Mesenchymal stem cell (in vitro differentiated cells and primary cell): ENCODE measurements around the gene CHMP4A.

ENCODE experiments used
- DNase-seq: peaks from one replicate; pipeline ENCODE4 v3.0.0-alpha.2; 2013
- H2AFZ ChIP-seq: one replicate; pipeline ENCODE4 v1.6.1; 2013; ENCODE audit warnings: low read depth, mild to moderate bottlenecking, control low read depth, inconsistent platforms, low read length, moderate library complexity
- H2AK5ac ChIP-seq: 2 replicates; pipeline ENCODE4 v1.6.1; 2013; ENCODE audit warnings: low read length, moderate library complexity, mild to moderate bottlenecking, inconsistent platforms; ENCODE audit not compliant: severe bottlenecking
- H2BK120ac ChIP-seq: one replicate; pipeline ENCODE4 v1.6.1; 2013; ENCODE audit warnings: low read depth, mild to moderate bottlenecking, inconsistent platforms, low read length, moderate library complexity
- H2BK12ac ChIP-seq, 2 experiments: one replicate each; pipeline ENCODE4 v1.6.1; 2013; ENCODE audit warnings: inconsistent platforms in 2 of 2, low read length in 2 of 2, mild to moderate bottlenecking in 2 of 2, moderate library complexity in 2 of 2, control low read depth in 1 of 2
- H2BK15ac ChIP-seq: one replicate; pipeline ENCODE4 v1.6.1; 2013; ENCODE audit warnings: mild to moderate bottlenecking, low read depth, inconsistent platforms; ENCODE audit not compliant: poor library complexity, severe bottlenecking
- H2BK5ac ChIP-seq: 2 replicates; pipeline ENCODE4 v1.6.1; 2013; ENCODE audit warnings: low read depth, mild to moderate bottlenecking, low read length, control low read depth, inconsistent platforms; ENCODE audit not compliant: poor library complexity, severe bottlenecking
- H3K14ac ChIP-seq, 2 experiments: one replicate each; pipeline ENCODE4 v1.6.1; 2013; ENCODE audit warnings: inconsistent platforms in 2 of 2, low read length in 2 of 2, control low read depth in 1 of 2, mild to moderate bottlenecking in 1 of 2, moderate library complexity in 1 of 2
- H3K18ac ChIP-seq, 2 experiments: one replicate each; pipeline ENCODE4 v1.6.1; 2013; ENCODE audit warnings: inconsistent platforms in 2 of 2, low read length in 2 of 2, control low read depth in 1 of 2, low read depth in 1 of 2, mild to moderate bottlenecking in 1 of 2
- H3K23ac ChIP-seq, 2 experiments: one replicate each; pipeline ENCODE4 v1.6.1; 2013; ENCODE audit warnings: inconsistent platforms in 2 of 2, low read length in 2 of 2, mild to moderate bottlenecking in 2 of 2, moderate library complexity in 2 of 2, control low read depth in 1 of 2
- H3K27ac ChIP-seq: 2 replicates; pipeline ENCODE4 v1.5.1; 2013; ENCODE audit warnings: mild to moderate bottlenecking, moderate library complexity, low read length, control low read depth, inconsistent platforms; ENCODE audit not compliant: poor library complexity, severe bottlenecking
- H3K27me3 ChIP-seq, 2 experiments: 2 replicates each; pipeline versions ENCODE4 v1.6.1 to v1.7.0; 2013; ENCODE audit warnings: low read length in 2 of 2, mild to moderate bottlenecking in 2 of 2, moderate library complexity in 2 of 2, control low read depth in 1 of 2, inconsistent platforms in 1 of 2; ENCODE audit not compliant: control insufficient read depth in 1 of 2, insufficient read depth in 1 of 2
- H3K36me3 ChIP-seq, 2 experiments: 2 replicates each; pipeline versions ENCODE4 v1.6.1 to v1.7.0; 2013; ENCODE audit warnings: low read length in 2 of 2, control low read depth in 1 of 2, inconsistent platforms in 1 of 2, low read depth in 1 of 2, mild to moderate bottlenecking in 1 of 2; ENCODE audit not compliant: insufficient read depth in 2 of 2, control insufficient read depth in 1 of 2
- H3K4ac ChIP-seq, 2 experiments: one replicate each; pipeline ENCODE4 v1.6.1; 2013; ENCODE audit warnings: inconsistent platforms in 2 of 2, low read length in 2 of 2, mild to moderate bottlenecking in 2 of 2, moderate library complexity in 2 of 2, control low read depth in 1 of 2, low read depth in 1 of 2
- H3K4me1 ChIP-seq: 2 replicates; pipeline ENCODE4 v1.6.1; 2013; ENCODE audit warnings: low read depth, low read length, control low read depth; ENCODE audit not compliant: control insufficient read depth, insufficient read depth
- H3K4me2 ChIP-seq: 2 replicates; pipeline ENCODE4 v1.6.1; 2013; ENCODE audit warnings: low read length, mild to moderate bottlenecking, inconsistent platforms; ENCODE audit not compliant: poor library complexity, severe bottlenecking
- H3K4me3 ChIP-seq, 2 experiments: 2 replicates each; pipeline versions ENCODE4 v1.5.1 to v1.7.0; 2013; ENCODE audit warnings: low read length in 2 of 2, mild to moderate bottlenecking in 2 of 2, control low read depth in 1 of 2, low read depth in 1 of 2; ENCODE audit not compliant: insufficient read depth in 1 of 2
- H3K79me1 ChIP-seq: replicated peaks from 2 replicates; pipeline ENCODE4 v1.6.1; 2013; ENCODE audit warnings: mild to moderate bottlenecking, control low read depth, low read length, inconsistent platforms; ENCODE audit not compliant: poor library complexity, severe bottlenecking
- H3K9ac ChIP-seq: 2 replicates; pipeline ENCODE4 v1.7.0; 2013; ENCODE audit warnings: mild to moderate bottlenecking, low read length, moderate library complexity
- H3K9me3 ChIP-seq: 2 replicates; pipeline ENCODE4 v1.7.0; 2013; ENCODE audit warnings: mild to moderate bottlenecking, low read length; ENCODE audit not compliant: control insufficient read depth
- H4K8ac ChIP-seq: one replicate; pipeline ENCODE4 v1.6.1; 2013; ENCODE audit warnings: inconsistent platforms, mild to moderate bottlenecking, low read length, moderate library complexity
- H4K91ac ChIP-seq: one replicate; pipeline ENCODE4 v1.6.1; 2013; ENCODE audit warnings: mild to moderate bottlenecking, low read length, inconsistent platforms
- WGBS: methylation state at CpG from one replicate; pipeline ENCODE4 v1.1.7; 2013; ENCODE audit warnings: mixed read lengths; 5-methylcytosine and 5-hydroxymethylcytosine counted together

The CHMP4A gene

GRCh38 chr14:24187539-24187915 lies 25.8 kb downstream of the CHMP4A start:
- H3K23ac ChIP-seq = no peak overlapping the region
- H2BK12ac ChIP-seq = no peak overlapping the region
- H3K9me3 ChIP-seq = no peaks in the 10 kb centered on the region
- no peak overlapping the region for H4K91ac ChIP-seq
- no peak overlapping the region for H3K27ac ChIP-seq
- peaks cover 7% of the 10 kb centered on the region for H3K4me1 ChIP-seq
- H3K9ac ChIP-seq = peak overlapping the region; percentile 94
- H3K79me1 ChIP-seq = peaks cover 38% of the 10 kb centered on the region
- no peak overlapping the region for H2BK15ac ChIP-seq
- H3K27me3 ChIP-seq = no peaks in the 10 kb centered on the region
- H3K36me3 ChIP-seq = peaks cover 67 to 75% of the 10 kb centered on the region in 2 experiments
- H3K14ac ChIP-seq = no peak overlapping the region
- H2AFZ ChIP-seq = no peak overlapping the region
- DNase-seq = no peak
- peak overlapping the region; percentile 1 for H3K4me2 ChIP-seq
- H3K4me3 ChIP-seq = peak overlapping the region in 1 of 2 experiments; percentile 92
- no peak overlapping the region for H2BK5ac ChIP-seq
- no peak overlapping the region for H2BK120ac ChIP-seq
- no peak overlapping the region for H2AK5ac ChIP-seq
- 100% methylated on average over 2 of the region's 2 CpGs for WGBS
- no peak overlapping the region for H3K4ac ChIP-seq
- H4K8ac ChIP-seq = no peak overlapping the region
- H3K18ac ChIP-seq = no peak overlapping the region

- no peaks in the 10 kb centered on the region for H3K9me3 ChIP-seq
- peaks cover 67 to 75% of the 10 kb centered on the region in 2 experiments for H3K36me3 ChIP-seq
- no peak overlapping the region for H3K23ac ChIP-seq
- H2BK5ac ChIP-seq = no peak overlapping the region
- no peak overlapping the region for H2BK12ac ChIP-seq
- H3K4me1 ChIP-seq = peaks cover 7% of the 10 kb centered on the region
- no peak overlapping the region for H3K27ac ChIP-seq
- DNase-seq = no peak
- H3K79me1 ChIP-seq = peaks cover 36% of the 10 kb centered on the region
- H4K91ac ChIP-seq = no peak overlapping the region
- H2BK120ac ChIP-seq = no peak overlapping the region
- no peak overlapping the region for H3K18ac ChIP-seq
- H2AFZ ChIP-seq = no peak overlapping the region
- H2AK5ac ChIP-seq = no peak overlapping the region
- H4K8ac ChIP-seq = no peak overlapping the region
- no peak overlapping the region for H2BK15ac ChIP-seq
- no peak overlapping the region for H3K4ac ChIP-seq
- H3K4me2 ChIP-seq = no peak overlapping the region
- 100% methylated on average over 10 of the region's 10 CpGs for WGBS
- peak overlapping the region; percentile 94 for H3K9ac ChIP-seq
- H3K14ac ChIP-seq = no peak overlapping the region
- peak overlapping the region in 1 of 2 experiments; percentile 92 for H3K4me3 ChIP-seq
- no peaks in the 10 kb centered on the region for H3K27me3 ChIP-seq
These were observed 26.3 kb downstream of the CHMP4A start for GRCh38 chr14:24186831-24187538.

- peaks cover 9% of the 10 kb centered on the region for H3K4me1 ChIP-seq
- no peak overlapping the region for H3K4me3 ChIP-seq
- no peak overlapping the region for H2AFZ ChIP-seq
- no peak overlapping the region for H3K18ac ChIP-seq
- no peak overlapping the region for H3K9ac ChIP-seq
- no peak overlapping the region for H2BK5ac ChIP-seq
- H3K4ac ChIP-seq = no peak overlapping the region
- H3K4me2 ChIP-seq = no peak overlapping the region
- no peak overlapping the region for H4K8ac ChIP-seq
- H2BK12ac ChIP-seq = no peak overlapping the region
- no peaks in the 10 kb centered on the region for H3K9me3 ChIP-seq
- H3K23ac ChIP-seq = no peak overlapping the region
- no peak overlapping the region for H2AK5ac ChIP-seq
- H3K36me3 ChIP-seq = peaks cover 75 to 78% of the 10 kb centered on the region in 2 experiments
- H3K27me3 ChIP-seq = no peaks in the 10 kb centered on the region
- H3K14ac ChIP-seq = no peak overlapping the region
- H4K91ac ChIP-seq = no peak overlapping the region
- DNase-seq = no peak
- WGBS = over 99% methylated on average over 11 of the region's 11 CpGs
- no peak overlapping the region for H2BK15ac ChIP-seq
- H3K79me1 ChIP-seq = peaks cover 36% of the 10 kb centered on the region
- no peak overlapping the region for H2BK120ac ChIP-seq
- no peak overlapping the region for H3K27ac ChIP-seq
These were observed 27.5 kb downstream of the CHMP4A start for GRCh38 chr14:24185741-24186140.

- H3K4me2 ChIP-seq = no peak overlapping the region
- peaks cover 32% of the 10 kb centered on the region for H3K79me1 ChIP-seq
- no peak overlapping the region for H4K8ac ChIP-seq
- no peaks in the 10 kb centered on the region for H3K9me3 ChIP-seq
- no peak overlapping the region for H2BK12ac ChIP-seq
- H3K4me1 ChIP-seq = peaks cover 14% of the 10 kb centered on the region
- H3K27me3 ChIP-seq = no peaks in the 10 kb centered on the region
- H3K27ac ChIP-seq = no peak overlapping the region
- H3K9ac ChIP-seq = no peak overlapping the region
- no peak overlapping the region for H2AFZ ChIP-seq
- no peak overlapping the region for H3K18ac ChIP-seq
- no peak overlapping the region for H2AK5ac ChIP-seq
- H2BK5ac ChIP-seq = no peak overlapping the region
- 96% methylated on average over 5 of the region's 7 CpGs for WGBS
- H3K23ac ChIP-seq = no peak overlapping the region
- no peak overlapping the region for H3K14ac ChIP-seq
- no peak overlapping the region for H2BK120ac ChIP-seq
- no peak overlapping the region for H2BK15ac ChIP-seq
- peaks cover 75 to 78% of the 10 kb centered on the region in 2 experiments for H3K36me3 ChIP-seq
- no peak overlapping the region for H3K4ac ChIP-seq
- DNase-seq = no peak
- H4K91ac ChIP-seq = no peak overlapping the region
- H3K4me3 ChIP-seq = no peak overlapping the region
These were observed 28.3 kb downstream of the CHMP4A start for GRCh38 chr14:24185026-24185425.
